LNCAP (cell line): ENCODE data around the gene SEMA5B.

Experiments used
- CTCF ChIP-seq: fragments of 450-650 bp; IDR thresholded peaks from 2 replicates; pipeline ENCODE4 v1.5.1; 2017; ENCODE audit warnings: mild to moderate bottlenecking

SEMA5B gene

DNA sequence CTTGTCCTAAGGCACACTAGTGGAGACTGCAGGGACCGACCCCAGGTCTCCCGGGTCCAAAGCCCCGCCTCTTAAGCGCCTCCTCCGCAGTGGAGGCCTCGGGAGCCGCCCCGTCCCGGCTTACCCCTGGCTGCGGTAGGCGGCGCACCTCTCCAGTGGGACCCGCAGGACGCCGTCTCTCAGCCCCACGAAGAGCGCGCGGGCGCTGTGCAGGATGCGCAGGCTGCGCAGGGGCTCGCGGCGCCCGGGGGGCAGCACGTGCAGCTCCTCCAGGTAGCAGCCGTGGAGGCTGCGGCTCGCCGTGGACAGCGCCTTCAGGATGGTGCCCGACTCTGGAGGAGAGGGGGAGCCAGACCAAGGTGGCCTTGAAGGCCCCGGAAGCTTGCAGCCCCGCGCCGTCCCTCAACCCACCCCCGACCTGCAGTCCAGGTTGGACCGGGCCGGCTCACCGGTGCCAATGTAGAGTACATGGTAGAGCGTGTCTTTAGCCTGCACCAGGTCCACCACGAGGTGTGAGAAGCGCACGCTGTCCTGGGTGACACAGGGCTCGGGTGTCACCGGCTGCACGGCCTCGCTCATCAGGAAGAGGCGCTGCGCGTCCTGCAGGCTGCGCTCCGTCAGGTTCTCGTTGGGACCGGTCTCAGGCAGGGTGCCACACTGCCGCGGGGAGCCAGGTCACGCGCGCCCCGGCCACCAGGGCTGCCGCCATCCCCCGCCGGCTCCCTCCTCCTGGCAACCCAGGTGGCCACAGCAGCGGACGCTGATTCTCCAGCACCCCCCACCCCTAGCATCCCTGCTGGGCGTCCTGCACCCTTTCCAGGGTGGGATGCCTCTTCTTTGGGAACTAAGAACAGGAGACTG is 105.5 kb downstream of the SEMA5B start:
- TF ChIP-seq CTCF, result no peak

DNA sequence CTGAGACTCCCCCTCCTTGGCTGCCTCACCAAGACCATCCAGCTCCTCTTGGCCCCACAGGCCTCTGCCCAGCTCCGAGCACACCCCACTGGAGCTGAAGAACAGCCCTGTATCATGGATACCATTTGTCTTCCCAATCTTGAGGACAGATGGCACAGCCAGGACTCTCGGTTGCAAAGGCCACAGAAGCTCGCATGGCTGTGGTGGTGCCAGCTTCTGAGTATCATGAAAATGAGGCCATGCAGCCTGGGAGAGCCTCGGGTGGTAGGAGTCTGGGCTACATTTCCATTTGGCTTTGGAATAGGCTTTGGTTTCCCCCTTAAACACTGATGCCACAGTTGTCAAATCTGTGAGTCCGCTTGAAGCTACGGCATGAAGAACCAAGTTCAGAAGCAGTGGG is 106.6 kb downstream of the SEMA5B start:
- no peak for TF ChIP-seq CTCF

- no peak for TF ChIP-seq CTCF
Measured at GRCh38 chr3:122919291-122919610, 108.3 kb downstream of the SEMA5B start.

DNA sequence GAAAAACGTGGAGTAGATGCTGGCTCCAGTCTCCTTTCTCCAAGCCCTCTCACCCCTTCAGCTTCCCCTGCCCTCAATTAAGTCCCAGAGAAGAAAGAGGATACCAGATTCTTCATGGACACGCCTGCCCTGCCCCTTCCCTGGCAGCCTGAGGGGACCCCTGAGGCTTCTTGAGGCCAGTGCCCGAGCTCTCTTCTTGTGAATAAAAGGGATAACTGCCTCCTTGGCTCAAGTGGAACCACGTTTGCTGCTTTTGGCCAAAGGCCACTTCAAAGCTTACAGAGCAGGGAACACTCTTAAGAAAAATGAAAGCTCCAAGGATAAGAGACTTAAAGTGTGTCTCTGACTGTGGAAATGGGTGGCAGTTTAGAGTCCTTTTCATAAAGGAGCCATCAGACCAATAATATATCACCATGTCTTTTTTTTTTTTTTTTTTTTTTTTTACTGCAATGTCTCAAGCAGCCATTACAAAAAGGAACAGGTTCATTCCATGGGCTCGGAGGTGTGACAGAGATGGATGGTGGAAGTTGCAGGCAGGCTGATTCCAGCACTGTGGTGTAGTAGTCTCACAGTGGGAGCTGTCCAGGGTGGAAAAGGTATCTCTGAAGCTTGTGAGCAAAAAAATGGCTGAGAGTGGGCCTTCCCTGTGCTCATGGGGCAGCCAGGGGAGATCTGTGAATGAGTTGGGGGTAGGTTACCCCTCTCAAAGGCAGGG is 108.8 kb downstream of the SEMA5B start:
- no peak for TF ChIP-seq CTCF

- no peak for TF ChIP-seq CTCF
Measured at GRCh38 chr3:122917412-122917811, 110.2 kb downstream of the SEMA5B start.

- TF ChIP-seq CTCF, result no peak
Measured at GRCh38 chr3:122916580-122916979, 111.0 kb downstream of the SEMA5B start.

GRCh38 chr3:122916084-122916483 is 111.5 kb downstream of the SEMA5B start:
- TF ChIP-seq CTCF, result no peak
